Measurements from ENCODE around the gene SHANK2. TPM values are rescaled to one million over a fixed set of nuclear protein-coding genes. Genes with fewer than 3 reads are reported as not detected.
A peak's percentile ranks its signal among the peaks of the same experiment; 100 is the strongest.

Gene SHANK2
- total RNA-seq, 4 donors from 2014 or later = 1.1 to 16.7 (median 9.0) TPM

DNA sequence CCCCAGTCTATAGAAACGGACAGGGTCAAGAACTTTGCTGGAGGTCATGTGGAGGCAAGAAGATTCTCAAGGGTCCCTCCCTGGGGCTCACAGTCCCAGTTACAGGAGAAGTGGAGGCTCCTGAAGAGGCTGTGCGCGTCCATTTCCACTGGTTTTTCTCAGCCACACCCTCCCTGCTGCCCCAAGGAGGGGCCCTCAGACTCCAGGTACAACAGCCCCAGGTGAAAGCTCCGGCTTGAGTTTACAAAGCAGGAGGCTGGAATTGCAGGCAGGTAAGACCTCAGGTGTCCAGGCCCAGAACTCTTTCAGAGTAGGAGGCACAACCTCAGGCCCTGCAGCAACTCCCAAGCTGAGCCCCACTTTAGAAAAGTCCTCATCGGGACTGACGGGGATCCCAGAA is 3.1 kb downstream of the SHANK2 start:
- intact Hi-C loops (cut with DNase I; ENCODE audit: low total_unique reads) = no loop called here
- no peak overlapping the region for H3K4me3 ChIP-seq (ENCODE audit: low read depth, poor library complexity, severe bottlenecking)
- DNase-seq (ENCODE audit: low spot score in 2 of 2) = peak in 1 of 2 donors; percentile 58
- TF ChIP-seq, protein P1, sequence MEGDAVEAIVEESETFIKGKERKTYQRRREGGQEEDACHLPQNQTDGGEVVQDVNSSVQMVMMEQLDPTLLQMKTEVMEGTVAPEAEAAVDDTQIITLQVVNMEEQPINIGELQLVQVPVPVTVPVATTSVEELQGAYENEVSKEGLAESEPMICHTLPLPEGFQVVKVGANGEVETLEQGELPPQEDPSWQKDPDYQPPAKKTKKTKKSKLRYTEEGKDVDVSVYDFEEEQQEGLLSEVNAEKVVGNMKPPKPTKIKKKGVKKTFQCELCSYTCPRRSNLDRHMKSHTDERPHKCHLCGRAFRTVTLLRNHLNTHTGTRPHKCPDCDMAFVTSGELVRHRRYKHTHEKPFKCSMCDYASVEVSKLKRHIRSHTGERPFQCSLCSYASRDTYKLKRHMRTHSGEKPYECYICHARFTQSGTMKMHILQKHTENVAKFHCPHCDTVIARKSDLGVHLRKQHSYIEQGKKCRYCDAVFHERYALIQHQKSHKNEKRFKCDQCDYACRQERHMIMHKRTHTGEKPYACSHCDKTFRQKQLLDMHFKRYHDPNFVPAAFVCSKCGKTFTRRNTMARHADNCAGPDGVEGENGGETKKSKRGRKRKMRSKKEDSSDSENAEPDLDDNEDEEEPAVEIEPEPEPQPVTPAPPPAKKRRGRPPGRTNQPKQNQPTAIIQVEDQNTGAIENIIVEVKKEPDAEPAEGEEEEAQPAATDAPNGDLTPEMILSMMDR (IDR thresholded peaks at IDR 0.05) = no peak
- TF ChIP-seq POLR2A (IDR thresholded peaks at IDR 0.05) = no peak
- WGBS, 2 donors = 84 to 88% methylated on average over 6 of the region's 6 CpGs

DNA sequence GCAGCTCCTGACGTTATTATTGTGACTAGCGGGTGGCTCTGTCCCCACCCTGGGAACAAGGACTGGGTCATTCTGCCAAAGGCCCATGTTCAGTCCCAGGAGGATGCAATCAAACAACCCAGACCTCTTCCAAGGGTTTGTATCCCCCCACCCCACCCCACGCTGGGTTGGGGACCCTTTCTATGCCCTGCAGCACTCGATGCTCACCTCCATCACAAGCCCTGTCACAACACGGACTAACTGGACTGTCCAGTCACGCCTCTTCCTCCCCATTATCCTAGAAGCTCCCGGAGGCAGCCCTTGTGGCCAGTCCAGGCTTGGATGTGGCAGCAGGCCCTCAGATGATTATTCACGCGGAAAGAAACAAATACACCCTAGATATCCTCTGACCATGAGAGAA is 3.7 kb downstream of the SHANK2 start:
- no peak for TF ChIP-seq POLR2A (IDR thresholded peaks at IDR 0.05)
- TF ChIP-seq, protein P1 (IDR thresholded peaks at IDR 0.05) = no peak
- peak in 1 of 2 donors; percentile 60 for DNase-seq (ENCODE audit: low spot score in 2 of 2)
- 84 to 87% methylated on average over 9 of the region's 9 CpGs for WGBS, 2 donors
- intact Hi-C loops (cut with DNase I; ENCODE audit: low total_unique reads) = no loop called here
- no peak overlapping the region for H3K4me3 ChIP-seq (ENCODE audit: low read depth, poor library complexity, severe bottlenecking)

DNA sequence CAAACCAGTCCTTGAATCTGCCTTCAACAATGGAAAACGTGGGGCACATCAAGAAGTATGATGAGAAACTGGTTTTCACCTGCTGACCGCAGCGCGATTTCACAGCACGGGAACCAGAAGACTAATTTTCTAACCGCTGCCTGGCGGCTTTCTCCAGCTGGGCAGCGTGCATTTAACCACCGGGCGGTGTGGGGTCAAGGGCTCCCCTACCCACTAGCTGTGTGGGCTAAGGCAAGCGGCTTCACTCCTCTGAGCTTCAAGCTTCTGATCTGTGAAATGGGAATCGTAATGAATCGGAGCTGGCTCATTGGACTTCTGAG is 4.2 kb downstream of the SHANK2 start:
- no peak for TF ChIP-seq POLR2A (IDR thresholded peaks at IDR 0.05)
- TF ChIP-seq, protein P1 (IDR thresholded peaks at IDR 0.05) = no peak
- intact Hi-C loops (cut with DNase I; ENCODE audit: low total_unique reads) = no loop called here
- H3K4me3 ChIP-seq (ENCODE audit: low read depth, poor library complexity, severe bottlenecking) = no peak overlapping the region
- peak in 1 of 2 donors; percentile 84 for DNase-seq (ENCODE audit: low spot score in 2 of 2)
- WGBS, 2 donors = 89 to 92% methylated on average over 13 of the region's 13 CpGs

DNA sequence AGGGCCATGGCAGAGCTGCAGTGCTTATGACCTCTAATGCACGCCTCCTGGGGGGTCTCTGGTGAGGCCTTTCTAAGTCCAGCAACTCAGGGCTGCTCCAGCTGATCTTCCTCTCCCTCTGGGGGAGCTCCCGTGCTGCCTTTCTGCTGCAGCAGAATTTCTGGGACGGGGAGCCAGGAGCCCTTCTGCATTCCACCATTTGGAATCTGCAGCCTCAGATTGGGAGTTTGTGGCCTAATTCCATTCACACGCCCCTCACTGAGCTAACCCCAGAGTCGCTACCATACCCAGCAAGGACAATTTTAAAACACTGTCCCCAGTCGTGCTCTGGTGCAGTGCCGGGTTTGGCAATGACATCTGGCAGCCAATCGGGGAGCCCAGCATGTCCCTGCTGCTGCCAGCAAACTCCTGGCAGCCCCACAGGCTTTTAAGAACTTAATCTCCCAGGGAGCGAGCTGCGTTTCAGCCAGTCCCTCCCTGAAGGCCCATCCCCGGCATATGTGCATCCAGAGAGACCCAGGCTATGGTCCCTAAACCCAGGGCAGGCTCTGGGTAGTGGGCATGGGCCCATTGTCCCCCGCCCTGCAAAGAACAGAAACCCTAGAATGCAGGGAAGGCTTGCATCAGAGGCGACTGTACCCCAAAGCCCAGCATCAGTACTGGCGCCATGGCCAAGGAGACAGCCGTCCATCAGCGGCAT is 4.7 kb downstream of the SHANK2 start:
- WGBS, 2 donors = 49 to 52% methylated on average over 14 to 16 of the region's 16 CpGs
- intact Hi-C loops (cut with DNase I; ENCODE audit: low total_unique reads) = no loop called here
- H3K4me3 ChIP-seq (ENCODE audit: low read depth, poor library complexity, severe bottlenecking) = no peak overlapping the region
- DNase-seq (ENCODE audit: low spot score in 2 of 2) = peak in 1 of 2 donors; percentile 62
- TF ChIP-seq POLR2A (IDR thresholded peaks at IDR 0.05) = no peak
- TF ChIP-seq, protein P1 (IDR thresholded peaks at IDR 0.05) = no peak

DNA sequence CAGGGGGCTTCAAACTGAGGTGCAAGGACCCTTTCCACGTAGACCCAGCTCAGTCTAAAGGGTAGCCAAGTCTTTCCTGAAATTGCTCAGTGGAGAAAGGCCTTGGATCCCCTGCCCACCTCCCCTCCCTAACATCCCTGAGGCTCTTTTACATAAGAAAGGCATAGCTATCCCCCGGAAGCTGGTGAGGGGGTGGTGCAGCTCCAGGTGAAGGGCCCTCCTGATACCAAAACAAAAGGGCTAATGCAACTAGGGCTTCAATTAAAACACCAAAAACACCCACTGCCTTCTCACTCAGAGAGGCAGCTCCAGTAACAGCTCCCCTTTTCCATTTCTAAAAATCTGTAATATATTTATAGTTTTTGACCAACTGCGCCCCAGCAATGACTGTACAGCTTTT is 5.8 kb downstream of the SHANK2 start:
- TF ChIP-seq, protein P1 (IDR thresholded peaks at IDR 0.05) = no peak
- no peak for TF ChIP-seq POLR2A (IDR thresholded peaks at IDR 0.05)
- DNase-seq (ENCODE audit: low spot score in 2 of 2) = peak in 1 of 2 donors; percentile 46
- intact Hi-C loops (cut with DNase I; ENCODE audit: low total_unique reads) = no loop called here
- H3K4me3 ChIP-seq (ENCODE audit: low read depth, poor library complexity, severe bottlenecking) = no peak overlapping the region
- WGBS, 2 donors = 47 to 57% methylated on average over 3 of the region's 3 CpGs
